GM20000 (cell line): ENCODE data around the gene NAA25.

Experiments
- DNase-seq: peaks from one replicate; pipeline ENCODE4 v3.0.0; 2012; ENCODE audit warnings: low spot score
- TF ChIP-seq, protein P1 (sequence below): IDR thresholded peaks from 2 replicates; pipeline ENCODE4 v1.5.1; 2012; ENCODE audit warnings: mild to moderate bottlenecking, control low read depth; ENCODE audit errors: extremely low read depth, missing control alignments

The NAA25 gene

DNA sequence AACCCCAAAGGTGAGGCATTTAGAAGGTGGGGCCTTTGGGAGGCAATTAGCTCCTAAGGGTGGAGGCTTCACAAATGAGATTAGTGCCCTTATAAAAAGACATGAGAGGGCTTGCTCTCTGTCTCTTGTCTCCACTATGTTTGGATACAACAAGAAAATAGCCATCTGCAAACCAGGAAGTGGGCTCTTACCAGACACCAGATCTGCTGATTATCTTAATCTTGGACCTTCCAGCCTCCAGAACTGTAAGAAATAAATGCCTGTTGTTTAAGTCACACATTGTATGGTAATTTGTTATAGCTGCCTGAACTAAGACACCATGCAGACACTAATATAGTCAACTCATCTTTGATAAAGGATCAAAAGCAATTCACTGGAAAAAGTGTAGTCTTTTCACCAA lies 130.0 kb downstream of the NAA25 start:
- DNase-seq: no peak
- TF ChIP-seq, protein P1, sequence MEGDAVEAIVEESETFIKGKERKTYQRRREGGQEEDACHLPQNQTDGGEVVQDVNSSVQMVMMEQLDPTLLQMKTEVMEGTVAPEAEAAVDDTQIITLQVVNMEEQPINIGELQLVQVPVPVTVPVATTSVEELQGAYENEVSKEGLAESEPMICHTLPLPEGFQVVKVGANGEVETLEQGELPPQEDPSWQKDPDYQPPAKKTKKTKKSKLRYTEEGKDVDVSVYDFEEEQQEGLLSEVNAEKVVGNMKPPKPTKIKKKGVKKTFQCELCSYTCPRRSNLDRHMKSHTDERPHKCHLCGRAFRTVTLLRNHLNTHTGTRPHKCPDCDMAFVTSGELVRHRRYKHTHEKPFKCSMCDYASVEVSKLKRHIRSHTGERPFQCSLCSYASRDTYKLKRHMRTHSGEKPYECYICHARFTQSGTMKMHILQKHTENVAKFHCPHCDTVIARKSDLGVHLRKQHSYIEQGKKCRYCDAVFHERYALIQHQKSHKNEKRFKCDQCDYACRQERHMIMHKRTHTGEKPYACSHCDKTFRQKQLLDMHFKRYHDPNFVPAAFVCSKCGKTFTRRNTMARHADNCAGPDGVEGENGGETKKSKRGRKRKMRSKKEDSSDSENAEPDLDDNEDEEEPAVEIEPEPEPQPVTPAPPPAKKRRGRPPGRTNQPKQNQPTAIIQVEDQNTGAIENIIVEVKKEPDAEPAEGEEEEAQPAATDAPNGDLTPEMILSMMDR: no peak

DNA sequence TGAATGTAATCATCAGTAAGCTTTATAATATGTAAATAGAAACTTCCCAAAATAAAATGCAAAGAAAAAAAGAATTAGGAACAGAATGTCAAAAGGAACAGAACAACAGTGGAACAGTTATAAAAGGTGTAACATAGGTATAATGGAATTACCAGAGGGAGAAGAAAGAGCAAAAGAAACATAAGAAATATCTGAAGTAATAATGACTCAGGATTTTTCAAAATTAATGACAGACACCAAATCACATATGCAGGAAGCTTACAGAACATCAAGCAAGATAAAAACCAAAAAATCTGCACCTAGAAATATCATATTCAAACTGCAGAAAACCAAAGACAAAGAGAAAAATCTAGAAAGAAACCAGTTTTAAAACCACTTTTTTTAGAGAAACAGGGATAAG lies 131.7 kb downstream of the NAA25 start:
- DNase-seq: no peak
- TF ChIP-seq, protein P1: no peak
